PC-9 (cell line): ENCODE data around the gene TMEM183A.

Source experiments
- EZH2 ChIP-seq: fragments of 200-600 bp; sonication (generic); IDR thresholded peaks from 2 replicates; pipeline ENCODE4 v1.8.0; 2017; ENCODE audit warnings: antibody characterized with exemption, low read depth
- TF ChIP-seq, protein P1 (sequence below): fragments of 200-600 bp; sonication (generic); conservative IDR thresholded peaks from 2 replicates; pipeline ENCODE4 v1.6.1; 2017; ENCODE audit warnings: mixed run types, antibody characterized with exemption, mild to moderate bottlenecking, moderate library complexity

DNA sequence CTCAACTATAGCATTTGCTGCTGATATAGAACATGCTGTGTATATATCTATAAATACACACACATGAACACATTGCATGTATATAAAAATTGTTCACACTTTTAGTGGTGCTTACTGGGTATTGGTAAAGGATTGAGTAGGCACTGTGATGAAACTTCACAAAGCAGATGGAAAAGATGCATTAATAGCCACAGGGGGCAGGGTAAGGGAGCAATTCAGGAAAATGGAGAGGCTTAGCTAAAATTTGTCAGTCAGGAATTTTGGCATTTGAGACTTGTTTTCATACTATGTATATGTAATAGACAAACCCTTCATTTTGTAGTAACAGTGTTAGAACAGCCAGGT lies 18.5 kb downstream of the TMEM183A start:
- TF ChIP-seq, protein P1, sequence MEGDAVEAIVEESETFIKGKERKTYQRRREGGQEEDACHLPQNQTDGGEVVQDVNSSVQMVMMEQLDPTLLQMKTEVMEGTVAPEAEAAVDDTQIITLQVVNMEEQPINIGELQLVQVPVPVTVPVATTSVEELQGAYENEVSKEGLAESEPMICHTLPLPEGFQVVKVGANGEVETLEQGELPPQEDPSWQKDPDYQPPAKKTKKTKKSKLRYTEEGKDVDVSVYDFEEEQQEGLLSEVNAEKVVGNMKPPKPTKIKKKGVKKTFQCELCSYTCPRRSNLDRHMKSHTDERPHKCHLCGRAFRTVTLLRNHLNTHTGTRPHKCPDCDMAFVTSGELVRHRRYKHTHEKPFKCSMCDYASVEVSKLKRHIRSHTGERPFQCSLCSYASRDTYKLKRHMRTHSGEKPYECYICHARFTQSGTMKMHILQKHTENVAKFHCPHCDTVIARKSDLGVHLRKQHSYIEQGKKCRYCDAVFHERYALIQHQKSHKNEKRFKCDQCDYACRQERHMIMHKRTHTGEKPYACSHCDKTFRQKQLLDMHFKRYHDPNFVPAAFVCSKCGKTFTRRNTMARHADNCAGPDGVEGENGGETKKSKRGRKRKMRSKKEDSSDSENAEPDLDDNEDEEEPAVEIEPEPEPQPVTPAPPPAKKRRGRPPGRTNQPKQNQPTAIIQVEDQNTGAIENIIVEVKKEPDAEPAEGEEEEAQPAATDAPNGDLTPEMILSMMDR = no peak
- no peak for TF ChIP-seq EZH2
